ENCODE results near the gene SCGB2A2.

Gene SCGB2A2

DNA sequence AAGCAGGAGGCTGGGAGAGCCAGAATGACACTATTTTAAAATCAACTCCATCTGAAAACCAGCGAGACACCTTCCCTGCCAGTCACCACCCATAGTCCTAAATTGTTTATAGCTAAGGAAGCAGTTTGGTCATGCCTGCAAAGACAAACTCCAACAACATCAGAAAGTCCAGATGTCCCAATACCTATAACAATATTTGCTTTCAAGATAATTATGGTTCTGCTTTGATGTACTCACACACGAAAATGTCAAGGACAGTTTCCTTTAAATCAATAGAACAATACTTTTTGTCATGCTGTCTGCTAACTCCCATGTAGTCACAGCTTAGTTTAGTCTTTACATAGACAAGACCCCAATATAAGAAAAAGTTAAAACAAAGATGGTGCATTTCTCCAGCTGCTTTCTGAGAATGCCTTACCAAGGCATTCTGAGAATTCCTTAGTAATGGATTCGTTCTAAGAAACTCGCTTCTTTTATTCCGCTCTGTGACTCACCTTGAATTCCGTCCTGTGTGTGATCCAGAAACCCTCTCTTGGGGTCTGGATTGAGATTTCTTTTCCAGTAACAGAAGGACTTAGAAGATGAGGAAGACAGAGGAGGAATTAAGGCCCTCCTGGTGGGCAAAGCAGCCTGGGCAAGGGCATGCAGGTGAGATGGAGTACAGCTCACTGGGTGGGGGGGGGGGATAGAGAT is 9.6 kb upstream of the SCGB2A2 start:
- TF ChIP-seq, protein P1, sequence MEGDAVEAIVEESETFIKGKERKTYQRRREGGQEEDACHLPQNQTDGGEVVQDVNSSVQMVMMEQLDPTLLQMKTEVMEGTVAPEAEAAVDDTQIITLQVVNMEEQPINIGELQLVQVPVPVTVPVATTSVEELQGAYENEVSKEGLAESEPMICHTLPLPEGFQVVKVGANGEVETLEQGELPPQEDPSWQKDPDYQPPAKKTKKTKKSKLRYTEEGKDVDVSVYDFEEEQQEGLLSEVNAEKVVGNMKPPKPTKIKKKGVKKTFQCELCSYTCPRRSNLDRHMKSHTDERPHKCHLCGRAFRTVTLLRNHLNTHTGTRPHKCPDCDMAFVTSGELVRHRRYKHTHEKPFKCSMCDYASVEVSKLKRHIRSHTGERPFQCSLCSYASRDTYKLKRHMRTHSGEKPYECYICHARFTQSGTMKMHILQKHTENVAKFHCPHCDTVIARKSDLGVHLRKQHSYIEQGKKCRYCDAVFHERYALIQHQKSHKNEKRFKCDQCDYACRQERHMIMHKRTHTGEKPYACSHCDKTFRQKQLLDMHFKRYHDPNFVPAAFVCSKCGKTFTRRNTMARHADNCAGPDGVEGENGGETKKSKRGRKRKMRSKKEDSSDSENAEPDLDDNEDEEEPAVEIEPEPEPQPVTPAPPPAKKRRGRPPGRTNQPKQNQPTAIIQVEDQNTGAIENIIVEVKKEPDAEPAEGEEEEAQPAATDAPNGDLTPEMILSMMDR (IDR thresholded peaks at IDR 0.05; ENCODE audit: control insufficient read depth, extremely low read depth, insufficient read depth): no peak
- no peak overlapping the region for H3K4me3 ChIP-seq (ENCODE audit: low read depth, low read length)
- no peak for DNase-seq (ENCODE audit: low read depth)

DNA sequence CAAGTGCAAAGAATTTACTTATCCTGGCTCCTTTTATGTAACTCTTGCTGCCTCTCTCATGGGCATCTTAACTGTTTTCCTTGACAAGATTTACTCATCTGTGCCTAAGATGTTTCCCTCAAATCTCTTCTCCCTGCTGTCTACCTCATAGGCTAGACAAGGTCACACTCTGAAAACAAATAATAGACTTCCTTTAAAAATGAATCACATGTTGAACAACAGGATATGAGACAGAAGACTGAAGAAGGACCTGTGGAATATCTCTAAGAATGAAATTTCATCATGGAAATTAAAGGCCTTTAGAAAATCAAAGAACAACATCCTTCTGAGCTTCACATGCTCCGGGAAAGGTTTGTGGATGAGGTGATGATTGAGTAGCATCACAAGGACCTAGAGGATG is 6.0 kb upstream of the SCGB2A2 start:
- DNase-seq (ENCODE audit: low read depth): no peak
- H3K4me3 ChIP-seq (ENCODE audit: low read depth, low read length): no peak overlapping the region
- TF ChIP-seq, protein P1 (IDR thresholded peaks at IDR 0.05; ENCODE audit: control insufficient read depth, extremely low read depth, insufficient read depth): no peak

DNA sequence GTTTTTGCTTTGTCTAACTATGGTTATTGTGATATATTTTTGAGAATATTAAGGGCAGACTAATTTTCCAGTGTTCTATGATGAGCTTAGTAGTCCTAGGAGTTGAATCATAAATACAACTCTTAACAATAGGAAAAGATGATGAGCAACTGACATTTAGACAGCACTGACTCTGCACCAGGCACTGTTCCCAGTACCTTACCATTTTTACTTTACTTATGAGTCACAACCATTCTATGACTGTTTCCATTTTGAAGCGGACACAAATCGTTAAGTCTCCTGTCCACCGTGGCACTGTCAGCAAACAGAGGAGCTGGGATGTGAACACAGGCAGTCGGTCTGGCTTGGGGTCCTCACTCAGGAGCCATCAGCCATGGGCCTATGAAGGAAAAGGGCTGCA is 3.4 kb upstream of the SCGB2A2 start:
- TF ChIP-seq, protein P1 (IDR thresholded peaks at IDR 0.05; ENCODE audit: control insufficient read depth, extremely low read depth, insufficient read depth): no peak
- no peak for DNase-seq (ENCODE audit: low read depth)
- no peak overlapping the region for H3K4me3 ChIP-seq (ENCODE audit: low read depth, low read length)

DNA sequence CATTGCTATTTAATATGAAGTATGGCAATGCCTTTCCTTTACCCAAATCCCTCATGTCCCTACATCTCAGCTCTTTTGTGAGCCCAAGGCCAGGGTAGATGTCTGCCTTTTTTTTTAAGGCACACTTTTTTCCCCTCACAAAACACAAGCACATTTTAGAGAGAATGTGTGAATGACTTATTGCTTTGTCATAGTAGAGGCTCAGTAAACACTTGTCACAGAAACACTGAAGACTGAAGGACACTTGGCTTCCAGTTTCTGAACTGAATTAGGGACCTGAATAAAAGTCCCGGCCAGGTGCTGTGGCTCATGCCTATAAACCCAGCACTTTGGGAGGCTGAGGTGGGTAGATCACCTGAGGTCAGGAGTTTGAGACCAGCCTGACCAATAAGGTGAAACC is 2.9 kb upstream of the SCGB2A2 start:
- no peak for DNase-seq (ENCODE audit: low read depth)
- no peak overlapping the region for H3K4me3 ChIP-seq (ENCODE audit: low read depth, low read length)
- TF ChIP-seq, protein P1 (IDR thresholded peaks at IDR 0.05; ENCODE audit: control insufficient read depth, extremely low read depth, insufficient read depth): no peak

DNA sequence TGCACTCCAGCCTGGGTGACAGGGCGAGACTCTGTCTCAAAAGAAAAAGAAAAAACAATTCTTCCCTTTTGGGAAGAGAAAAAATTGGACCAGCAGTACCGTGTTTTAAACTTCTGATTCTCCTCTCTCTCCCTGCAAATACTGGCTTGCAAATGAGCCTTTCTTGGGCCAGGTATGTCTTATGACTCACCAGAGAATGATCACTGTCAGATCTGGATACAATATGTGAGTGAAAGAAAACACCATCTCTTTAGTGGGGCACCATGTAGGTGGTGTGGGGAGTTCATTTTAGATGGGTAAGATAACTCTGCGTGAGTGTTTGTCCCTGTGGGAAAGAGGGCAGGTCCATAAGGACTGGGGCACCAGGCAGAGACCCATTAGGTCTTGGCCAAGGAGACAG is 2.4 kb upstream of the SCGB2A2 start:
- TF ChIP-seq, protein P1 (IDR thresholded peaks at IDR 0.05; ENCODE audit: control insufficient read depth, extremely low read depth, insufficient read depth): no peak
- no peak for DNase-seq (ENCODE audit: low read depth)
- H3K4me3 ChIP-seq (ENCODE audit: low read depth, low read length): no peak overlapping the region

DNA sequence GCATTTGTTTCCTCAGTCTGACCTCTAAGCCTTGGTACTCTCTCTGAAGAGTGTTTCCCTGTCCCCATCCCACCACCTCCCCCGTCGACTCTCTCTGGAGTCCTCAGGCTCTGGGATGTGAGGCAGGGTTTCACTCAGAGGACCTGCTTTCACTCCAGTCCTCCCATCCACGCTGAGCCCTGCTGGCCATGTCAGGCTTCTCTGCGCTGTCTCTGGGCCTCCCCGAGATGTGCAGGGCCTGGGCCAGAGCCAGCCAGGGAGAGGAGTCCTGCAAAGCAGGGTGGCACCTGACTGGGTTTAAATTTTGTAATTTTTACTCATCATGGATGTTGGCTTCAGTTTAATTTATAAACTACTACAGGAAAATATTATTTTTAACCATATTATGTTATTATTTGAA is 3.3 kb downstream of the SCGB2A2 start:
- TF ChIP-seq, protein P1 (IDR thresholded peaks at IDR 0.05; ENCODE audit: control insufficient read depth, extremely low read depth, insufficient read depth): no peak
- no peak for DNase-seq (ENCODE audit: low read depth)
- H3K4me3 ChIP-seq (ENCODE audit: low read depth, low read length): no peak overlapping the region

DNA sequence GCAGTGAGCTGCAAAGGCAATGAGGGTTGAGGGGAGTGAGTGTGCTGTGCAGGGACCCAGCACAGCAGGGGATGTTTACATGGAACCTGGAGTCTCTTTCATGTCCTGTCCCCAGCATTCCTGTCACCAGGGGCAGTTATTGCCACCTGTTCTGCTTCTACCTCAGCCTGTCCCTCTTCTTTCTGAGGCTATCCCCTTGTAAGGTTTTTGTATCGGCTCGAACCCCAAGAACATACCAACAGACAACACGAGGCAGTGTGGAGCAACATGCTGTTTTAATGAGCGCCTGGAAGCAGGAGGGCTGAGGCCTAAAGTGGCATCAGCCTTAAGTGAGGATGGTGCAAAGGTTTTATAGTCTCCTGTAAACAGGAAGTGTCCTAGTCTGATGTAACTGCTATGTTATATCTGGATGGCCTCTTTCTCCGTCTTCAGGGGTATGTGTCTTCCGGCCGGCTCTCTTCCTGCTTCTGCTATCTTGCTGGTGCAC is 3.9 kb downstream of the SCGB2A2 start:
- no peak for DNase-seq (ENCODE audit: low read depth)
- no peak overlapping the region for H3K4me3 ChIP-seq (ENCODE audit: low read depth, low read length)
- TF ChIP-seq, protein P1 (IDR thresholded peaks at IDR 0.05; ENCODE audit: control insufficient read depth, extremely low read depth, insufficient read depth): no peak

All from LNCaP clone FGC (cell line).